GM12878 (cell line): ENCODE measurements around the gene SFN. TPM values are rescaled to one million over a fixed set of nuclear protein-coding genes. Genes with fewer than 3 reads are reported as not detected.

Source experiments
- ATF3 ChIP-seq: IDR thresholded peaks from 2 replicates; pipeline ENCODE4 v1.6.1; 2011; ENCODE audit warnings: low read depth, mild to moderate bottlenecking, low read length, moderate library complexity, borderline replicate concordance; ENCODE audit errors: extremely low read depth
- BMI1 ChIP-seq: fragments of 450-650 bp; IDR thresholded peaks from 2 replicates; pipeline ENCODE4 v1.6.1; 2016; ENCODE audit warnings: mild to moderate bottlenecking, moderate library complexity, borderline replicate concordance
- CBFB ChIP-seq: IDR thresholded peaks from 2 replicates; pipeline ENCODE4 v1.6.1; 2016; ENCODE audit warnings: antibody characterized with exemption, low read depth
- CBX5 ChIP-seq: sonication (generic); IDR thresholded peaks from 2 replicates; pipeline ENCODE4 v1.6.1; 2016; ENCODE audit warnings: low read depth, moderate library complexity, mild to moderate bottlenecking, inconsistent platforms
- CREM ChIP-seq: IDR thresholded peaks from 2 replicates; pipeline ENCODE4 v1.6.1; 2014; ENCODE audit warnings: antibody characterized with exemption, low read depth
- CUX1 ChIP-seq: IDR thresholded peaks from 2 replicates; pipeline ENCODE4 v1.6.1; 2012; ENCODE audit warnings: improper control_type of control experiment, low read depth, low read length; ENCODE audit not compliant: insufficient replicate concordance
- EED ChIP-seq: sonication (generic); IDR thresholded peaks from 2 replicates; pipeline ENCODE4 v1.6.1; 2016; ENCODE audit warnings: antibody characterized with exemption, low read depth
- EP300 ChIP-seq, 2 experiments: fragments of 150-350 bp in 1 of 2; IDR thresholded peaks; 2 replicates each; pipeline ENCODE4 v1.6.1; 2011 to 2012; ENCODE audit warnings: low read depth in 2 of 2, low read length in 2 of 2, borderline replicate concordance in 1 of 2, improper control_type of control experiment in 1 of 2, inconsistent platforms in 1 of 2; ENCODE audit not compliant: control insufficient read depth in 1 of 2
- ESRRA ChIP-seq: IDR thresholded peaks from 2 replicates; pipeline ENCODE4 v1.6.1; 2012; ENCODE audit warnings: mild to moderate bottlenecking, low read length, improper control_type of control experiment
- NFXL1 ChIP-seq: fragments of 450-650 bp; IDR thresholded peaks from 2 replicates; pipeline ENCODE4 v1.6.1; 2017; ENCODE audit warnings: antibody characterized with exemption, mild to moderate bottlenecking, borderline replicate concordance
- NR2F1 ChIP-seq: fragments of 450-650 bp; conservative IDR thresholded peaks from 2 replicates; pipeline ENCODE4 v1.6.1; 2017; ENCODE audit warnings: mild to moderate bottlenecking
- PML ChIP-seq: IDR thresholded peaks from 2 replicates; pipeline ENCODE4 v1.6.1; 2012; ENCODE audit warnings: low read length, inconsistent platforms
- POLR2AphosphoS5 ChIP-seq: IDR thresholded peaks from 2 replicates; pipeline ENCODE4 v1.6.1; 2011; ENCODE audit warnings: mild to moderate bottlenecking, low read length, inconsistent platforms
- SIN3A ChIP-seq: IDR thresholded peaks from 2 replicates; pipeline ENCODE4 v1.6.1; 2012; ENCODE audit warnings: low read depth, low read length, improper control_type of control experiment
- SUZ12 ChIP-seq: fragments of 200-600 bp; sonication (generic); IDR thresholded peaks from one replicate; pipeline ENCODE4 v1.6.1; 2018; ENCODE audit warnings: antibody characterized with exemption, mild to moderate bottlenecking; ENCODE audit not compliant: unreplicated experiment
- ZBED1 ChIP-seq: IDR thresholded peaks from 2 replicates; pipeline ENCODE4 v1.6.1; 2016; ENCODE audit warnings: borderline replicate concordance
- ZZZ3 ChIP-seq: IDR thresholded peaks from 2 replicates; pipeline ENCODE4 v1.6.1; 2011; ENCODE audit warnings: low read depth; ENCODE audit not compliant: control insufficient read depth, insufficient read length
- polyA plus RNA-seq, 11 experiments: library from polyadenylated mRNA; depleted of rRNA in 4 of 11; unstranded in 6 of 11; stranded (reverse) in 5 of 11; fragments of >200 nt; fragmentation: Nextera tagmentation in 4 of 11; fragmentation: Illumina TruSeq in 1 of 11; extraction: Ambion mirVana in 4 of 11; extraction: Trizol in 1 of 11; gene quantifications; 1 replicate in 1 of 11; 2 replicates in 10 of 11; pipeline versions ENCODE4 v1.2.1 to v1.2.3, GENCODE V29; 2011 to 2016; ENCODE audit warnings: inconsistent platforms in 2 of 11, missing spikeins in 2 of 11, low read depth in 1 of 11
- total RNA-seq, 4 experiments: library from RNA; depleted of rRNA in 3 of 4; stranded (reverse); fragments of >200 nt in 3 of 4; fragmentation: Illumina TruSeq in 1 of 4; extraction: Trizol in 1 of 4; gene quantifications; 2 replicates each; pipeline versions ENCODE4 v1.2.1 to v1.2.3, GENCODE V29; 2013 to 2021
- TF ChIP-seq, protein P1 (sequence below): IDR thresholded peaks from 2 replicates; pipeline ENCODE4 v1.6.1; 2012; ENCODE audit warnings: low read depth, low read length, improper control_type of control experiment
- TF ChIP-seq, protein P2 (sequence below): IDR thresholded peaks from 2 replicates; pipeline ENCODE4 v1.6.1; 2012; ENCODE audit warnings: low read length, inconsistent platforms
- TF ChIP-seq, protein P3 (sequence below): fragments of 450-650 bp; IDR thresholded peaks from 2 replicates; pipeline ENCODE4 v1.6.1; 2016; ENCODE audit warnings: mild to moderate bottlenecking

The SFN gene
- total and polyA plus RNA-seq, 10 of the 15 experiments (the other 5 are each of a cell fraction or from before 2014, with no cell fraction given) = 0.19 to 2.9 (median 1.0) TPM

- 0 out of 2 replicates have a peak, but pooled peaks have one; percentile 29 for TF ChIP-seq ATF3
- TF ChIP-seq ZZZ3 = no peak
- 0 out of 2 replicates have a peak, but pooled peaks have one; percentile 34 for TF ChIP-seq NR2F1
- peak; percentile 41; the same call in 1 of the 2 replicates for TF ChIP-seq EED
- TF ChIP-seq CBX5 = peak; percentile 68; the same call in 1 of the 2 replicates
- TF ChIP-seq NFXL1 = no peak
- TF ChIP-seq PML = peak; percentile 83; the same call in 1 of the 2 replicates
- TF ChIP-seq BMI1 = peak; percentile 19; the same call in 1 of the 2 replicates
- TF ChIP-seq SIN3A = peak; percentile 96
- TF ChIP-seq, protein P1, sequence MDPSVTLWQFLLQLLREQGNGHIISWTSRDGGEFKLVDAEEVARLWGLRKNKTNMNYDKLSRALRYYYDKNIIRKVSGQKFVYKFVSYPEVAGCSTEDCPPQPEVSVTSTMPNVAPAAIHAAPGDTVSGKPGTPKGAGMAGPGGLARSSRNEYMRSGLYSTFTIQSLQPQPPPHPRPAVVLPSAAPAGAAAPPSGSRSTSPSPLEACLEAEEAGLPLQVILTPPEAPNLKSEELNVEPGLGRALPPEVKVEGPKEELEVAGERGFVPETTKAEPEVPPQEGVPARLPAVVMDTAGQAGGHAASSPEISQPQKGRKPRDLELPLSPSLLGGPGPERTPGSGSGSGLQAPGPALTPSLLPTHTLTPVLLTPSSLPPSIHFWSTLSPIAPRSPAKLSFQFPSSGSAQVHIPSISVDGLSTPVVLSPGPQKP = no peak
- TF ChIP-seq ESRRA = no peak
- no peak for TF ChIP-seq SUZ12
- peak; percentile 91 for TF ChIP-seq CBFB
- TF ChIP-seq ZBED1 = no peak
- TF ChIP-seq CREM = 0 out of 2 replicates have a peak, but pooled peaks have one; percentile 25
- TF ChIP-seq, protein P2, sequence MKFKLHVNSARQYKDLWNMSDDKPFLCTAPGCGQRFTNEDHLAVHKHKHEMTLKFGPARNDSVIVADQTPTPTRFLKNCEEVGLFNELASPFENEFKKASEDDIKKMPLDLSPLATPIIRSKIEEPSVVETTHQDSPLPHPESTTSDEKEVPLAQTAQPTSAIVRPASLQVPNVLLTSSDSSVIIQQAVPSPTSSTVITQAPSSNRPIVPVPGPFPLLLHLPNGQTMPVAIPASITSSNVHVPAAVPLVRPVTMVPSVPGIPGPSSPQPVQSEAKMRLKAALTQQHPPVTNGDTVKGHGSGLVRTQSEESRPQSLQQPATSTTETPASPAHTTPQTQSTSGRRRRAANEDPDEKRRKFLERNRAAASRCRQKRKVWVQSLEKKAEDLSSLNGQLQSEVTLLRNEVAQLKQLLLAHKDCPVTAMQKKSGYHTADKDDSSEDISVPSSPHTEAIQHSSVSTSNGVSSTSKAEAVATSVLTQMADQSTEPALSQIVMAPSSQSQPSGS = peak; percentile 55
- peak; percentile 93 for TF ChIP-seq POLR2AphosphoS5
- TF ChIP-seq, protein P3, sequence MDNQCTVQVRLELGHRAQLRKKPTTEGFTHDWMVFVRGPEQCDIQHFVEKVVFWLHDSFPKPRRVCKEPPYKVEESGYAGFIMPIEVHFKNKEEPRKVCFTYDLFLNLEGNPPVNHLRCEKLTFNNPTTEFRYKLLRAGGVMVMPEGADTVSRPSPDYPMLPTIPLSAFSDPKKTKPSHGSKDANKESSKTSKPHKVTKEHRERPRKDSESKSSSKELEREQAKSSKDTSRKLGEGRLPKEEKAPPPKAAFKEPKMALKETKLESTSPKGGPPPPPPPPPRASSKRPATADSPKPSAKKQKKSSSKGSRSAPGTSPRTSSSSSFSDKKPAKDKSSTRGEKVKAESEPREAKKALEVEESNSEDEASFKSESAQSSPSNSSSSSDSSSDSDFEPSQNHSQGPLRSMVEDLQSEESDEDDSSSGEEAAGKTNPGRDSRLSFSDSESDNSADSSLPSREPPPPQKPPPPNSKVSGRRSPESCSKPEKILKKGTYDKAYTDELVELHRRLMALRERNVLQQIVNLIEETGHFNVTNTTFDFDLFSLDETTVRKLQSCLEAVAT = peak; percentile 99
- no peak for TF ChIP-seq CUX1
- TF ChIP-seq EP300 (IDR thresholded peaks at IDR 0.05; ENCODE audit: borderline replicate concordance in 1 of 2, control insufficient read depth in 1 of 2, low read depth in 2 of 2, low read length in 2 of 2) = no peak
Measured at GRCh38 chr1:26900001-26900814, 37.3 kb downstream of the SFN start, which contains the start of gene GPATCH3 (continued).
